CD4-positive, alpha-beta memory T cell (primary cell): Measurements from ENCODE around the gene LMNB1. TPM values are rescaled to one million over a fixed set of nuclear protein-coding genes. Genes with fewer than 3 reads are reported as not detected.
"Not testable (repeated sequence)": the region's sequence is repeated elsewhere in the genome, so short reads cannot be mapped to it uniquely, and the experiment has no call there.

Experiments used
- CTCF ChIA-PET: fragments of 350-600 bp; sonication (Branson Sonifier 250); formaldehyde crosslinking; loops from one replicate; lab custom pipeline; 2021; ENCODE audit warnings: inconsistent platforms; ENCODE audit not compliant: partially characterized antibody; lab: Charles Lee
- POLR2A ChIA-PET: fragments of 350-600 bp; sonication (Branson Sonifier 250); formaldehyde crosslinking; loops from one replicate; lab custom pipeline; 2021; ENCODE audit not compliant: partially characterized antibody; lab: Charles Lee
- DNase-seq, 5 donors: peaks; one replicate each; pipeline versions ENCODE4 v3.0.0 to v3.0.0-alpha.2; 2020 to 2022; ENCODE audit warnings: mixed read lengths in 1 of 5
- H3K27ac ChIP-seq: one replicate; pipeline ENCODE4 v1.7.0; 2013; ENCODE audit warnings: low read depth, low read length
- H3K27me3 ChIP-seq: 2 replicates; pipeline ENCODE4 v1.7.0; 2013; ENCODE audit warnings: mild to moderate bottlenecking, low read length, moderate library complexity; ENCODE audit not compliant: insufficient read depth
- H3K36me3 ChIP-seq: 2 replicates; pipeline ENCODE4 v1.7.0; 2013; ENCODE audit warnings: mild to moderate bottlenecking, low read length, moderate library complexity; ENCODE audit not compliant: insufficient read depth
- H3K4me1 ChIP-seq: 2 replicates; pipeline ENCODE4 v1.7.0; 2013; ENCODE audit warnings: mild to moderate bottlenecking, low read length, moderate library complexity; ENCODE audit not compliant: insufficient read depth
- H3K4me3 ChIP-seq, 2 donors: one replicate each; pipeline ENCODE4 v1.7.0; 2013; ENCODE audit warnings: low read length in 2 of 2, mild to moderate bottlenecking in 1 of 2
- H3K9me3 ChIP-seq, 2 donors: one replicate each; pipeline ENCODE4 v1.7.0; 2013; ENCODE audit warnings: low read length in 2 of 2, control low read depth in 1 of 2; ENCODE audit not compliant: control insufficient read depth in 1 of 2
- H3K27ac Mint-ChIP-seq, 7 donors: one replicate each; pipeline ENCODE4 v1.8.0; 2020 to 2021; ENCODE audit warnings: mixed read lengths in 7 of 7, mild to moderate bottlenecking in 6 of 7, inconsistent platforms in 3 of 7, moderate library complexity in 3 of 7
- H3K27me3 Mint-ChIP-seq, 2 donors: one replicate each; pipeline ENCODE4 v1.8.0; 2020 to 2021; ENCODE audit warnings: mixed read lengths in 2 of 2
- H3K36me3 Mint-ChIP-seq, 2 donors: one replicate each; pipeline ENCODE4 v1.8.0; 2020 to 2021; ENCODE audit warnings: mixed read lengths in 2 of 2, inconsistent platforms in 1 of 2, mild to moderate bottlenecking in 1 of 2
- H3K4me1 Mint-ChIP-seq, 4 donors: one replicate each; pipeline ENCODE4 v1.8.0; 2020 to 2021; ENCODE audit warnings: mixed read lengths in 4 of 4, mild to moderate bottlenecking in 1 of 4
- H3K4me3 Mint-ChIP-seq, 8 donors: one replicate each; pipeline ENCODE4 v1.8.0; 2020 to 2021; ENCODE audit warnings: mixed read lengths in 8 of 8, mild to moderate bottlenecking in 7 of 8, moderate library complexity in 6 of 8, inconsistent platforms in 3 of 8
- H3K9me3 Mint-ChIP-seq, 8 donors: one replicate each; pipeline ENCODE4 v1.8.0; 2020 to 2021; ENCODE audit warnings: mixed read lengths in 8 of 8, mild to moderate bottlenecking in 5 of 8, inconsistent platforms in 3 of 8, moderate library complexity in 1 of 8
- intact Hi-C: fragments of 100-400 bp; cut with micrococcal nuclease; formaldehyde crosslinking; loops from one replicate; pipeline ENCODE4 v1.15.1; 2023
- polyA plus RNA-seq, 2 donors: library from polyadenylated mRNA; unstranded; fragments of 300-500 nt; fragmentation: Illumina TruSeq; gene quantifications; one replicate each; pipeline ENCODE4 v1.2.3, GENCODE V29; 2021
- total RNA-seq, 2 experiments: library from RNA; stranded (reverse); gene quantifications; one replicate each; pipeline ENCODE4 v1.2.3, GENCODE V29; 2021

LMNB1 gene
- total and polyA plus RNA-seq, 4 experiments from 2014 or later = 2.0 to 32.3 (median 18.5) TPM

GRCh38 chr5:126793097-126793496 is 16.2 kb downstream of the LMNB1 start:
- POLR2A ChIA-PET = no interaction called here
- Histone ChIP-seq H3K4me1 (peaks cover 42% of the 10 kb centered on the region), H3K27ac (no peak overlapping the region), H3K36me3 (no peaks in the 10 kb centered on the region), H3K4me3 (no peak overlapping the region), H3K27me3 (no peaks in the 10 kb centered on the region), H3K9me3 (no peaks in the 10 kb centered on the region)
- intact Hi-C loops = no loop called here
- peak overlapping the region in 5 of 7 donors; percentile 13 to 73 (median 62) for H3K27ac Mint-ChIP-seq
- H3K9me3 Mint-ChIP-seq = no peaks in the 10 kb centered on the region
- DNase-seq = no peak
- peak overlapping the region in 4 of 8 donors; percentile 1 to 60 (median 40) for H3K4me3 Mint-ChIP-seq
- peaks cover 2 to 4% of the 10 kb centered on the region in 2 donors for H3K36me3 Mint-ChIP-seq
- peaks cover 31 to 63% (median 49%) of the 10 kb centered on the region in 4 donors for H3K4me1 Mint-ChIP-seq
- H3K27me3 Mint-ChIP-seq = no peaks in the 10 kb centered on the region
- CTCF ChIA-PET = interaction anchor here (1.5 to 1.9 kb wide), 2 partner anchors 15 to 17 kb away, joined by 4 to 9 read pairs; partner anchors contain the start of gene LMNB1

- H3K27me3 ChIP-seq, H3K9me3 ChIP-seq, H3K4me3 ChIP-seq, DNase-seq, H3K36me3 Mint-ChIP-seq, H3K9me3 Mint-ChIP-seq, H3K36me3 ChIP-seq, intact Hi-C loops, H3K27ac ChIP-seq, H3K27me3 Mint-ChIP-seq: not testable (repeated sequence)
- peak overlapping the region in 1 of 7 donors; percentile 29 for H3K27ac Mint-ChIP-seq
- H3K4me3 Mint-ChIP-seq = peak overlapping the region in 1 of 8 donors; percentile 43
- peaks cover 30 to 60% (median 48%) of the 10 kb centered on the region in 4 donors for H3K4me1 Mint-ChIP-seq
- CTCF ChIA-PET = interaction anchor here (1.3 to 2.2 kb wide), 3 partner anchors 11 to 16 kb away, joined by 3 to 5 read pairs (median 4); no protein-coding TSS in a partner anchor
- H3K4me1 ChIP-seq = peaks cover 37% of the 10 kb centered on the region
- POLR2A ChIA-PET = interaction anchor here (1.9 to 2.6 kb wide), 2 partner anchors 16 to 18 kb away, joined by 5 to 8 read pairs; no protein-coding TSS in a partner anchor
These were observed 16.7 kb downstream of the LMNB1 start for GRCh38 chr5:126793648-126794047.

DNA sequence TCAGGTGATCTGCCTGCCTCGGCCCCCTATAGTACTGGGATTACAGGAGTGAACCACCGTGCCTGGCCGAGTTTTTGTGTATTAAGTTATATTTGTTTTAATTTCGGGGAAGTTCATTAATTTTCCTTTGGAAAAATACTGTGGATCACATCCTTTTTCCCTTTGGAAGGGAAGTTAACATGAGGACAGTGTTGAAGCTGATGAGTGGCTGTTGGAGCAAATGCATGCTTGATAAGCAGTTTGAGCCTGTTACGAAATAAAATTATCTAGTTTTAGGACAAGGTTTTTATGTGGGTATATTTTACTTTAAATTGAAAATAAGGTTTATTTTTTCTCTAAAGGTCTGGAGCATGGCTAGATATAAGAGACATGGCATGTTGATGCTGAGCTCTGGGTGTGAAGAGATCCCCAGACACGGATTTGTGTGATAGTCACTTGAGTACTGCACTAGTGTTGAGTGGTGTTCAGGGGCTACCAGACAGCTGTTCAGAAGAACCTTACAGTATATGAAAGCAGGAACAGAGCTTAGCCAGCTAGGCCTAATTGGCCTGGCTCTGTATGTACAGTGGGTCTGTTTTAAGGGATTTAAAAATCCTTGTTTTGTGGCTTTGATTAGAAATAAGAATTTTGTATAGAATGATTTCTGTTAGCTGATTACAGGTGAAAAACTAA is 17.4 kb downstream of the LMNB1 start:
- H3K36me3 ChIP-seq = no peaks in the 10 kb centered on the region
- H3K9me3 Mint-ChIP-seq = no peaks in the 10 kb centered on the region
- no peak overlapping the region for H3K4me3 ChIP-seq
- ChIA-PET POLR2A (interaction anchor here (1.9 to 2.6 kb wide), 2 partner anchors 16 to 18 kb away, joined by 5 to 8 read pairs; no protein-coding TSS in a partner anchor), CTCF (interaction anchor here (0.7 to 2.2 kb wide), 12 partner anchors 11 to 194 kb away, joined by 3 to 6 read pairs (median 4); partner anchors contain the start of gene PHAX)
- intact Hi-C loops = no loop called here
- no peaks in the 10 kb centered on the region for H3K27me3 Mint-ChIP-seq
- DNase-seq = no peak
- peaks cover 0 to 4% of the 10 kb centered on the region in 2 donors for H3K36me3 Mint-ChIP-seq
- H3K4me1 ChIP-seq = peaks cover 31% of the 10 kb centered on the region
- no peak overlapping the region for H3K27ac ChIP-seq
- H3K27ac Mint-ChIP-seq = peak overlapping the region in 1 of 7 donors; percentile 14
- H3K27me3 ChIP-seq = no peaks in the 10 kb centered on the region
- H3K9me3 ChIP-seq = no peaks in the 10 kb centered on the region
- peaks cover 29 to 61% (median 46%) of the 10 kb centered on the region in 4 donors for H3K4me1 Mint-ChIP-seq
- H3K4me3 Mint-ChIP-seq = no peak overlapping the region

GRCh38 chr5:126799780-126800179 is 22.8 kb downstream of the LMNB1 start:
- peaks cover 7% of the 10 kb centered on the region for H3K4me1 ChIP-seq
- no peaks in the 10 kb centered on the region for H3K36me3 ChIP-seq
- no peaks in the 10 kb centered on the region for H3K27me3 Mint-ChIP-seq
- H3K27me3 ChIP-seq = no peaks in the 10 kb centered on the region
- H3K36me3 Mint-ChIP-seq = peaks cover 1 to 4% of the 10 kb centered on the region in 2 donors
- CTCF ChIA-PET = interaction anchor here (0.7 to 4.0 kb wide), 3 partner anchors 11 to 144 kb away, joined by 3 to 51 read pairs (median 16); no protein-coding TSS in a partner anchor
- POLR2A ChIA-PET = no interaction called here
- no peak overlapping the region for H3K4me3 ChIP-seq
- intact Hi-C loops = no loop called here
- no peak overlapping the region for H3K27ac ChIP-seq
- H3K4me3 Mint-ChIP-seq = no peak overlapping the region
- no peaks in the 10 kb centered on the region for H3K9me3 ChIP-seq
- DNase-seq = no peak
- H3K9me3 Mint-ChIP-seq = no peaks in the 10 kb centered on the region
- H3K4me1 Mint-ChIP-seq = peaks cover 30 to 52% (median 38%) of the 10 kb centered on the region in 4 donors
- peak overlapping the region in 3 of 7 donors; percentile 14 to 48 (median 34) for H3K27ac Mint-ChIP-seq

DNA sequence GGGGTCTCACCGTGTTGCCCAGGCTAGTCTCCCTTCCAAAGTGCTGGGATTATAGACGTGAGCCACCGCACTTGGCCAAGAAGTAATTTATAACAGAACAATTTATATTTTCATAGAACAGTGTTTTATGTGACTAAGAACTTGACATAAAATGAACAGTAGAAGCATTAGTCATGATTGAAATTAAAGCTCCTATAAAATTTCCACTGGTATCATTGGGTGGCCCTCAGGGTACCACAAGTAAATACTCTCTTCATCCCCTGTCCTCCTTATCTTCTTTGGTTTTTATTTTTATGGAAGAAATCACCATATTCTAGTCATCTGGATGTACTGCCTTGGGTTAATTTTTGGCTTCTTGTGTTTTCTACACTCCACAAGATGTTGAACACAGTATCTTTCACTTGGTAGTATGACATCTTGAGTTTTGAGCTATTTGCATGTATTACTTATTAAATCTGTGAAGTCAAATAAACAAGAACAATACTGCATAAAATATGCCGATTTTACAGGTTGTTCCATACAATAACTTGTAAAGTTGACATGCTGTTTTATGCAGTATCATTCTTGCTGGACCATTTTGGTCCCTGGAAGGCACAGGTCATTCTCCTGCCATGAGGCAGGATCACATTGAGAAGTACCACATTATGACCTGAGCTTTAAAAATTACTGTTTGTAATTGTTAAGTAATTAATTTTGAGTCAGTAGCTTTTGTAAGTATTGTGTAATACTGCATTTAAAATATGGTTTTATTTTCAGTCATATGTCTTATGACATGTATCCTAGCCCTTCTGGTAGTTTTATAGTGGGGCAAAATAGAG is 24.4 kb downstream of the LMNB1 start:
- no peaks in the 10 kb centered on the region for H3K9me3 ChIP-seq
- POLR2A ChIA-PET = interaction anchor here (0.9 to 2.6 kb wide), 3 partner anchors 10 to 44 kb away, joined by 3 to 13 read pairs (median 5); partner anchors contain the start of gene LMNB1
- Mint-ChIP-seq H3K27me3 (no peaks in the 10 kb centered on the region), H3K4me1 (peaks cover 24 to 50% (median 30%) of the 10 kb centered on the region in 4 donors), H3K36me3 (peaks cover 11 to 14% of the 10 kb centered on the region in 2 donors), H3K27ac (peak overlapping the region in 3 of 7 donors; percentile 10 to 36 (median 24)), H3K9me3 (no peaks in the 10 kb centered on the region), H3K4me3 (no peak overlapping the region)
- no peaks in the 10 kb centered on the region for H3K27me3 ChIP-seq
- intact Hi-C loops = no loop called here
- H3K36me3 ChIP-seq = peaks cover 3% of the 10 kb centered on the region
- no peak for DNase-seq
- H3K27ac ChIP-seq = no peak overlapping the region
- CTCF ChIA-PET = interaction anchor here (0.7 to 7.1 kb wide), 13 partner anchors 10 to 690 kb away, joined by 3 to 93 read pairs (median 4); partner anchors contain the start of genes C5orf63 and LMNB1
- H3K4me1 ChIP-seq = peaks cover under 1% of the 10 kb centered on the region
- no peak overlapping the region for H3K4me3 ChIP-seq

GRCh38 chr5:126801992-126802294 is 25.0 kb downstream of the LMNB1 start:
- peak overlapping the region in 3 of 7 donors; percentile 10 to 36 (median 19) for H3K27ac Mint-ChIP-seq
- H3K36me3 ChIP-seq = peaks cover 4% of the 10 kb centered on the region
- H3K27me3 Mint-ChIP-seq = no peaks in the 10 kb centered on the region
- no peaks in the 10 kb centered on the region for H3K9me3 ChIP-seq
- no peaks in the 10 kb centered on the region for H3K4me1 ChIP-seq
- H3K36me3 Mint-ChIP-seq = peaks cover 15 to 16% of the 10 kb centered on the region in 2 donors
- no peak overlapping the region for H3K27ac ChIP-seq
- no peak overlapping the region for H3K4me3 Mint-ChIP-seq
- H3K27me3 ChIP-seq = no peaks in the 10 kb centered on the region
- ChIA-PET POLR2A (interaction anchor here (0.9 to 2.6 kb wide), 3 partner anchors 10 to 44 kb away, joined by 3 to 13 read pairs (median 5); partner anchors contain the start of gene LMNB1), CTCF (interaction anchor here (0.9 to 7.1 kb wide), 13 partner anchors 9 to 689 kb away, joined by 3 to 93 read pairs (median 4); partner anchors contain the start of genes C5orf63 and LMNB1)
- H3K9me3 Mint-ChIP-seq = no peaks in the 10 kb centered on the region
- peaks cover 24 to 49% (median 30%) of the 10 kb centered on the region in 4 donors for H3K4me1 Mint-ChIP-seq
- no peak overlapping the region for H3K4me3 ChIP-seq
- peak in 3 of 5 donors; percentile 19 to 22 (median 19) for DNase-seq
- intact Hi-C loops = no loop called here
